ENCODE data around the gene EDC4. TPM values are rescaled to one million over a fixed set of nuclear protein-coding genes. Genes with fewer than 3 reads are reported as not detected.
"Not testable (repeated sequence)": the region's sequence is repeated elsewhere in the genome, so short reads cannot be mapped to it uniquely, and the experiment has no call there.

EDC4 gene
- total and polyA plus RNA-seq, 2 experiments from 2014 or later, result 39.6 to 98.5 TPM

DNA sequence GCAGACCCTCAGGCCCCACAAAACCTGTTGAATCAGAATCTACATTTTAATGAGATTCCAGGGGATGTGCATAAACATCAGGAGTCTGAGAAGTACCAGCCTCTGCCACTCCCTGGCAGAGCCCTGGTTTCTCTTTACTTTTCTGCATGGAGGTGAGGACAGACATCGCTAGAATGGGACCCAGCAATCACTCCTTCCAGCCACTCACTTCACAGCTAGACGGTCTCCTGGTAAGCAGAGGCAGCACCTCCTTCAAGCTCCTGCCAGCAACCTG is 42.6 kb downstream of the EDC4 start:
- not testable (repeated sequence) for H3K9me3 Mint-ChIP-seq; H4K20me1 ChIP-seq (replicated peaks; ENCODE audit: insufficient read depth); H3F3A ChIP-seq (replicated peaks; ENCODE audit: low read depth); DNase-seq (ENCODE audit: low spot score); H3K27me3 ChIP-seq (ENCODE audit: insufficient read depth); H3K9me2 ChIP-seq (ENCODE audit: insufficient read depth); H3K79me2 ChIP-seq (replicated peaks; ENCODE audit: insufficient read depth); H2AFZ ChIP-seq; H3K4me3 ChIP-seq; H3K36me3 ChIP-seq (ENCODE audit: insufficient read depth); H3K27me3 Mint-ChIP-seq (ENCODE audit: insufficient read depth, low read depth, poor library complexity); H3K36me3 Mint-ChIP-seq (ENCODE audit: low read depth)
- Histone ChIP-seq H3K4me2 (0 out of 2 replicates have a peak overlapping the region, but pooled peaks have one; percentile 66), H3K27ac (ENCODE audit: low read depth) (peak overlapping the region; percentile 70; the same call in 1 of the 2 replicates), H3K4me1 (ENCODE audit: insufficient read depth) (peaks cover 18% of the 10 kb centered on the region)
- peak; percentile 20; the same call in 2 of the 3 replicates for ATAC-seq
- peak overlapping the region; percentile 55; the same call in 2 of the 3 replicates for H3K4me3 Mint-ChIP-seq
- H3K4me1 Mint-ChIP-seq, result peaks cover 24% of the 10 kb centered on the region
- H3K27ac Mint-ChIP-seq, result peak overlapping the region; percentile 89; the same call in 1 of the 2 replicates

DNA sequence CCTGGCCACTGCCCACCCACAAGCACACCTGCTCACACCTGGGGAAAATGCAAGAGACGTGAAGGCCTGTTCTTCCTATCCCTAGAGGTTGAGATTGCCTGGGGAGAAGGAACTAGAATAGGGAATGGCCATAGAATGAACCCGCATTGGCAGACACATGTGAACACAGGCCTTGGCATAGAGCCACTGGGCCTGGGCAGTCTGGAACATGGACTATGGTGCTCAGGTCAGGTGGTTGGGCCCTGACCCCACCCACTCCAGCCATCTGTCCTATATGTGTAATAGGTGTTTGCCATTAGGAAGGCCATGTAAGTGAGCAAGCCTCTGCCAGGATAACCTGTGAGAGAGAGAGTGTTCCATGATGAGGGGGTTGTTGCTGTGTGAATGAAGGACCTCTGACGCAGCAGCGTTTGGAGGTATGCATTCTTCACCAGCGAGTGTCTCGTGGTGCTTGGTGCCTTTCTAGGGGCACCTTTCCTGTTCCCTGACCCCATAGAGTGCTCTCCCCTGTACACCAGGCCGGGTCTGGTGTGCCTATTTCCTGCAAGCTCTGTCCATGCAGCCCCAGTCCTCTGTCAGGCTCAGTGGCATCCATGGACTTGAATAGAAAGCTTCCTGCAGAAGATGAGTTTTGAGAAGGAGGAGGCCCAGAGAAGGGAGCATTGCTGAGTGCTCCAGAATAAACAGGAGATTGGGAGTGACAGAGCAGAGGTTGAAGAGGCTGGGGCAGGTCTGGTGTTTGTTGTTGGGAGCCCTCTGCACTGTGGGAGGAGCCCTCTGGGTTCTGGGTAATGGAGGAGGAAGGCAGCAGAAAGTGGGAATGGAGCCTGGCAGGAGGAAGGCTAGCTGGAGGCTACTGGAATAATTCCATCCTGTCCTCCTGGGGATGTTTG is 43.2 kb downstream of the EDC4 start:
- H4K20me1 ChIP-seq (replicated peaks; ENCODE audit: insufficient read depth), result no peaks in the 10 kb centered on the region
- ATAC-seq (no peak), DNase-seq (ENCODE audit: low spot score) (no peak)
- Mint-ChIP-seq H3K4me1 (peaks cover 24% of the 10 kb centered on the region), H3K27me3 (ENCODE audit: insufficient read depth, low read depth, poor library complexity) (peaks cover 3% of the 10 kb centered on the region), H3K9me3 (no peaks in the 10 kb centered on the region), H3K4me3 (no peak overlapping the region; the same call in 2 of the 3 replicates), H3K36me3 (ENCODE audit: low read depth) (peaks cover 4% of the 10 kb centered on the region; the same call in 2 of the 3 replicates), H3K27ac (no peak overlapping the region; the same call in 1 of the 2 replicates)
- H3K79me2 ChIP-seq (replicated peaks; ENCODE audit: insufficient read depth), result no peaks in the 10 kb centered on the region
- H2AFZ ChIP-seq, result no peak overlapping the region
- H3K36me3 ChIP-seq (ENCODE audit: insufficient read depth), result no peaks in the 10 kb centered on the region
- H3F3A ChIP-seq (replicated peaks; ENCODE audit: low read depth), result no peaks in the 10 kb centered on the region
- H3K4me1 ChIP-seq (ENCODE audit: insufficient read depth), result peaks cover 18% of the 10 kb centered on the region
- H3K27me3 ChIP-seq (ENCODE audit: insufficient read depth), result no peaks in the 10 kb centered on the region
- H3K4me2 ChIP-seq, result no peak overlapping the region
- H3K9me2 ChIP-seq (ENCODE audit: insufficient read depth), result no peaks in the 10 kb centered on the region
- peak overlapping the region; percentile 70; the same call in 1 of the 2 replicates for H3K27ac ChIP-seq (ENCODE audit: low read depth)
- no peak overlapping the region for H3K4me3 ChIP-seq
- TF ChIP-seq CREB1 (CRISPR knock-in tag; IDR thresholded peaks at IDR 0.05; ENCODE audit: low read depth) (no peak), STAT1 (IDR thresholded peaks at IDR 0.05; ENCODE audit: unreplicated experiment) (no peak), NANOG (IDR thresholded peaks at IDR 0.05; ENCODE audit: borderline replicate concordance) (no peak), JUNB (IDR thresholded peaks at IDR 0.05; ENCODE audit: unreplicated experiment) (no peak), ZNF331 (CRISPR knock-in tag; IDR thresholded peaks at IDR 0.05; ENCODE audit: low read depth) (no peak), EZH2phosphoT487 (IDR thresholded peaks at IDR 0.05; ENCODE audit: unreplicated experiment) (no peak), ZNF114 (CRISPR knock-in tag; IDR thresholded peaks at IDR 0.05) (no peak), EZH2 (IDR thresholded peaks at IDR 0.05; ENCODE audit: low read depth, unreplicated experiment) (no peak)
- TF ChIP-seq, protein P1, sequence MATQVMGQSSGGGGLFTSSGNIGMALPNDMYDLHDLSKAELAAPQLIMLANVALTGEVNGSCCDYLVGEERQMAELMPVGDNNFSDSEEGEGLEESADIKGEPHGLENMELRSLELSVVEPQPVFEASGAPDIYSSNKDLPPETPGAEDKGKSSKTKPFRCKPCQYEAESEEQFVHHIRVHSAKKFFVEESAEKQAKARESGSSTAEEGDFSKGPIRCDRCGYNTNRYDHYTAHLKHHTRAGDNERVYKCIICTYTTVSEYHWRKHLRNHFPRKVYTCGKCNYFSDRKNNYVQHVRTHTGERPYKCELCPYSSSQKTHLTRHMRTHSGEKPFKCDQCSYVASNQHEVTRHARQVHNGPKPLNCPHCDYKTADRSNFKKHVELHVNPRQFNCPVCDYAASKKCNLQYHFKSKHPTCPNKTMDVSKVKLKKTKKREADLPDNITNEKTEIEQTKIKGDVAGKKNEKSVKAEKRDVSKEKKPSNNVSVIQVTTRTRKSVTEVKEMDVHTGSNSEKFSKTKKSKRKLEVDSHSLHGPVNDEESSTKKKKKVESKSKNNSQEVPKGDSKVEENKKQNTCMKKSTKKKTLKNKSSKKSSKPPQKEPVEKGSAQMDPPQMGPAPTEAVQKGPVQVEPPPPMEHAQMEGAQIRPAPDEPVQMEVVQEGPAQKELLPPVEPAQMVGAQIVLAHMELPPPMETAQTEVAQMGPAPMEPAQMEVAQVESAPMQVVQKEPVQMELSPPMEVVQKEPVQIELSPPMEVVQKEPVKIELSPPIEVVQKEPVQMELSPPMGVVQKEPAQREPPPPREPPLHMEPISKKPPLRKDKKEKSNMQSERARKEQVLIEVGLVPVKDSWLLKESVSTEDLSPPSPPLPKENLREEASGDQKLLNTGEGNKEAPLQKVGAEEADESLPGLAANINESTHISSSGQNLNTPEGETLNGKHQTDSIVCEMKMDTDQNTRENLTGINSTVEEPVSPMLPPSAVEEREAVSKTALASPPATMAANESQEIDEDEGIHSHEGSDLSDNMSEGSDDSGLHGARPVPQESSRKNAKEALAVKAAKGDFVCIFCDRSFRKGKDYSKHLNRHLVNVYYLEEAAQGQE (IDR thresholded peaks at IDR 0.05; ENCODE audit: unreplicated experiment), result no peak
- TF ChIP-seq, protein P2, sequence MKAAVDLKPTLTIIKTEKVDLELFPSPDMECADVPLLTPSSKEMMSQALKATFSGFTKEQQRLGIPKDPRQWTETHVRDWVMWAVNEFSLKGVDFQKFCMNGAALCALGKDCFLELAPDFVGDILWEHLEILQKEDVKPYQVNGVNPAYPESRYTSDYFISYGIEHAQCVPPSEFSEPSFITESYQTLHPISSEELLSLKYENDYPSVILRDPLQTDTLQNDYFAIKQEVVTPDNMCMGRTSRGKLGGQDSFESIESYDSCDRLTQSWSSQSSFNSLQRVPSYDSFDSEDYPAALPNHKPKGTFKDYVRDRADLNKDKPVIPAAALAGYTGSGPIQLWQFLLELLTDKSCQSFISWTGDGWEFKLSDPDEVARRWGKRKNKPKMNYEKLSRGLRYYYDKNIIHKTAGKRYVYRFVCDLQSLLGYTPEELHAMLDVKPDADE (IDR thresholded peaks at IDR 0.05), result no peak
- TF ChIP-seq, protein P3, sequence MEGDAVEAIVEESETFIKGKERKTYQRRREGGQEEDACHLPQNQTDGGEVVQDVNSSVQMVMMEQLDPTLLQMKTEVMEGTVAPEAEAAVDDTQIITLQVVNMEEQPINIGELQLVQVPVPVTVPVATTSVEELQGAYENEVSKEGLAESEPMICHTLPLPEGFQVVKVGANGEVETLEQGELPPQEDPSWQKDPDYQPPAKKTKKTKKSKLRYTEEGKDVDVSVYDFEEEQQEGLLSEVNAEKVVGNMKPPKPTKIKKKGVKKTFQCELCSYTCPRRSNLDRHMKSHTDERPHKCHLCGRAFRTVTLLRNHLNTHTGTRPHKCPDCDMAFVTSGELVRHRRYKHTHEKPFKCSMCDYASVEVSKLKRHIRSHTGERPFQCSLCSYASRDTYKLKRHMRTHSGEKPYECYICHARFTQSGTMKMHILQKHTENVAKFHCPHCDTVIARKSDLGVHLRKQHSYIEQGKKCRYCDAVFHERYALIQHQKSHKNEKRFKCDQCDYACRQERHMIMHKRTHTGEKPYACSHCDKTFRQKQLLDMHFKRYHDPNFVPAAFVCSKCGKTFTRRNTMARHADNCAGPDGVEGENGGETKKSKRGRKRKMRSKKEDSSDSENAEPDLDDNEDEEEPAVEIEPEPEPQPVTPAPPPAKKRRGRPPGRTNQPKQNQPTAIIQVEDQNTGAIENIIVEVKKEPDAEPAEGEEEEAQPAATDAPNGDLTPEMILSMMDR (conservative IDR thresholded peaks at IDR 0.05; ENCODE audit: low read depth in 2 of 2), result no peak

All from GM23338 (cell line).